Activated CD4-positive, alpha-beta T cell treated with anti-CD3 and anti-CD28 coated beads, Interleukin-2, amount 50 U/mL, for 48 hours (primary cell): ENCODE measurements around the gene CTXN3.

Source experiments
- DNase-seq, 2 experiments: peaks; one replicate each; pipeline ENCODE4 v3.0.0-alpha.2; 2020

CTXN3 gene

DNA sequence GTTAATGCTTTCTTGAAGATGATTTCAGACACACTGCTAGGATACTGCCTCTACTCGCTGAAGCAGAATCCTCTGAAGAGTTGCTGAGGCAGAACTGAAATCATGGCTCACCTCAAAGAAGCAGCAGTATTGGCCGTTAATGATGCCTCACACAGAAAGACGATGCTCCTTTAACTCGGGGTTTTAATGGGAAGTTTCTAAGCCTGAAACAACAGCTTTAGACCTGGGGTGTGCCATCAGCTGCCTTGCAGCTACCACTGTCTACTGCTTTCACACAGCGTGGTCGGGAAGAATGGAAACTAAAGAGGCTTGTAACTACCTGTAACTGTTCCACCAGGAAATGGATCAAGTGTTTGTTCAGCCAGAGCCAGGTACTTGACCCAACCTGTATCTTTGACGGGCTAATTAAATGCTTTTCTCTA, at the start of gene CTXN3:
Gene CTXN3, plus strand, starts transcription at position 65 of the 422 bp plus-strand sequence. CDS start 8,440 bp downstream, outside the sequence.
- no peak for DNase-seq

DNA sequence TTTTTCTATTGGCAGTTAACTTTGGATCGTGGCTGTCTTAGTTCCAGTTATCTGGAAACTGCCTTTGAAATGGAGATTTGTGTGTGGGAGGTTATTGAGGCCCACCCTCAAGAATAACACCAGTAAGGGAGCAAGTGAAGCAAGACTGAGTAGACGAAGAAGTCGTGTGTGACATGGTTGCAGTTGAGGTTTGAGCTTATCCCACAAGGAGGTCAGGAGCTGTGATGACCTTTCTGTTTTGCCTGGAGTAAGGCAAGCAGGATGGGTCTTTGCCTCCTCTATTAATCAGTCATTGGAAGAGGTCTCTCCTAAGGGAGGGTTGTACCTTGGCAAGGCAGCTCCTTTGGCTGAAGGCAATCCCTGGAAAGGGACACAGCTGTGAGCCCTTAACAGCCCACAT, 49.6 kb upstream of the CTXN3 start:
- no peak for DNase-seq

DNA sequence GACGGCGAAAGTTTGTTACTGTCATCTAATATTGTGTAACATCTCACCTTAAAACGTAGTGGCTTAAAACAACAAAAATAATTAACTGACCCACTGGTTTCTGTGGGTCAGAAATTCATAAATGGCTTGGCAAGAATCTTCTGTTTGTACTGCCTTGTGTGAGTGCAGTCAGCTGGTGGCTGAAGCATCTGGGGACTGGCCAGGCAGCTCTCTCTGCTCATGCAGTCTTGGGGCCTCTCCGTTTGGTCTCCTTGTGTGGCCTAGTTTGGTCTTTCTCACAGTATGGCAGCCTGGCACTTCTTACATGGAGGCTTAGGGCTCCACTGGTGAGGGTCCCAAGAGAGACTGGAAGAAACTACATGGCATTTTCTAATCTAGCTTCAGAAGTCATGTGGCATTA, 49.0 kb upstream of the CTXN3 start:
- no peak for DNase-seq

DNA sequence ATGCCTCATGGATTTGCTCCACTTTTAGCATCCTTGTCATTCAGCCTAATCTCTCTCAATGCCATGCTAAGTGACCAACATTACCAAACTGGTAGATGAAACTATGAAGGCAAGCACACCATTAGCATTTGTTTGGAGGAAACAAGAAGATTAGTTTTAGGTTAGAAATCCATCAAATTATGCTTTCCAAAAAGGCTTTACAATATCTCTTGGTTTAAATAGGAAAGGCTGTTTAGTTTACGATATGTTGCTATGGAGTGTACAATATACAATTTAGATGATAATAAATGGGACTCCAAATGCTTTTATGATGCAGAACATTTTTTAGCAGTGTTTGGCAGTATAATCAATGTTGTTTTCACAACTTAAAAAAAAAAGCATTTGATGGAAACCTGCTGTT, 47.8 kb upstream of the CTXN3 start:
- DNase-seq, result no peak

DNA sequence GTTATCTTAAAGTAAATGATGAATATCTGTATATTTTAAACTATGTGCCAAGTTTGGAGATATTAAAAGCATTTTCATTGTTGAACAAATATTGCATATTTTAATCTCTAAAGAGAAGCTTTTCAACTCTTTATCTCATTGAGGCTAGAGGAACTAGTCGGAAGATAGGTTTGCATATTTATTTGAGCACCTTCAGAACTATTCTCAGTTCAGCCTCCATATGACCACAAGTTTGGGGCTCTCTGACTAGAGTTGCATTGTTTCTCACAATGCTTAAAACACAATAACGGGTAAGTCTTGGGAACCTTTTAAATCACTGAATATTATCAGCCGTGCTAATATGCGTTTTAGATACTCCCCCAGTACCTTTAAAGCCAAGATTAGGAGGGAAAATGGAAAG, 47.3 kb upstream of the CTXN3 start:
- no peak for DNase-seq

DNA sequence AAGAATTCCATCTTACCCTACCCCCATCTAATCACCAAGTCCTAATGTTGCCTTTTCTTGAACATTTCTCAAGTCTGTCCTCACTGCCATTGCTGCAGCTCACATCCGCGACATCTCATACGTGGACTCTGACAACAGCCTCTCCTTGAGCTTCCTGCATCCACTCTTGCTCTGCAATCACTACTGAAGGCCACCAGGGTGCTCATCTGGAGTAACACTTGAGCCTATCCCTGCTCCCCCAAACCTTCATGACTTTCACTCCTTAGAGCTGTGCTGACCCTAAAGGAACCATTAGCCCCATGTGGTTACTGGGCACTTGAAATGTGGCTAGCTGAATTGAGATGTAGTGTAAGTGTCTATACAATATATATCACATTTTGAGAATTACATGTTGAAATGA, 46.4 kb upstream of the CTXN3 start:
- DNase-seq, result no peak

DNA sequence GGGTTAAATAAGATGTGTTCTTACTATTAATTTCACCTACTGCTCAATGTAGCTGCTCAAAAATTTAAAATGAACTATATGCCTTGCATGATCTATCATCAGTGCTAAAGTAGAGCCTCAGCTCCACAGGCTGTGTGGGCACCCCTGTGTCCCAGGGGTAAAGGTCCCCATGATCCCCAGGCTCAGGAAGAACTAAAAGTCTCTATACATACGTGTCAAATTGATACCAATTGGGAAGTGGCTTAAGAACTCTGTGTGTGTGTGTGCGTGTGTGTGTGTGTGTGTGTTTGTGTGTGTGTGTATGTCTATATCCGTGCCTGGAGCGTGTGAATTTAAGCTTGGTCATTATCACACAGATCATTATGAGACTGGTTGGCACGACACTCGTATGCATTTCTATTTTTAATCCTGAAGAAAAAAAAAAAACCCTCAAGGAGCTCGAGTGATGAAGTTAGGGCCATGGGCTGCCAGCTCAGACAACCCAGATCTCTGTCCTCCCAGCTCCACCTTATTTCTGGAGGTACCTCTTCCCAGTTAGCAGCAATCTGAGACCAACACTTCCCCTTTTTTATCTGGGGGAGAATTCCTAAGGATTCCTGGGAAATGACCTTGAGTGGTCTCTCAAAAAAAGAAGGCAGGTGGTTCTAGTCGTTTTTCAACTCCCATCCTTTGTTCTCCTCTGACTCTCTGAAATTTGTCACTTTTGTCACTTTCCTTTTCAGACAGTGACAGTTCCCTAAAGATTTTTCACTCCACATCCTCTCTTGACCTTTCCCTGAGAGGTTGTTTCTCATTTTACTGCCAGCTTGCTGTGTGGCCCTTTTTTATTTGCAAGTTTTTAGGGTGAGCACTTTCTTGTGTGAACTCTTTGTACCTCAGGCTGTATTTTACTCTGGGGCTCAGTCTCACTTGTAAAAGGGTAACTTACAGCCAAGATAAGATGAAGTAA, 45.7 kb upstream of the CTXN3 start:
- no peak for DNase-seq

DNA sequence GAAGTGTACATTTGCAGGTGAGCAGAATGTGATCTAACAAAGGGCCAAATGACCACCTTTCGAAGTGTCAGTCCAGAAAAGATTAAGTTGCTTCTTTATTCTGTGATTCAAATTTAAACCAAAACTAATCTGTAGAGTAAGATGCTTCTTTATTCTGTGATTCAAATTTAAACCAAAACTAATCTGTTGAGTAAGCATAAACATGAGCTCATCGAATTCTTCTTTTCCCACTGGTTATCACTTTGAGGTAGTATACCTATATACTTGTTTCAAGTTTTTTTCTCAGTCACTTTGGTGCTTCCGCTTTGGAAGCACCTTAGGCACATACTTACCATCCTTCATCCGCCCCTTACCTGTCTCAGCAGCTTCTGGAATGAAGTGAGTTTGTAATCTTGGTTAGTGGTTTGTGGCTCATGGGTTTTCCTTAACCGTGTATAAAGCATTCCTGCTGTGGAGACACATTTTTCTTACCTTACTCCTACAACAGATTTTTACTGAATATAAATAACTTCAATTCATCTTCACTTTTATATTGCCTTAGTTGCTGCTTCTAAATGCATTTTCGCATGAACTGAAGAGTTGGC, 40.7 kb upstream of the CTXN3 start:
- no peak for DNase-seq

DNA sequence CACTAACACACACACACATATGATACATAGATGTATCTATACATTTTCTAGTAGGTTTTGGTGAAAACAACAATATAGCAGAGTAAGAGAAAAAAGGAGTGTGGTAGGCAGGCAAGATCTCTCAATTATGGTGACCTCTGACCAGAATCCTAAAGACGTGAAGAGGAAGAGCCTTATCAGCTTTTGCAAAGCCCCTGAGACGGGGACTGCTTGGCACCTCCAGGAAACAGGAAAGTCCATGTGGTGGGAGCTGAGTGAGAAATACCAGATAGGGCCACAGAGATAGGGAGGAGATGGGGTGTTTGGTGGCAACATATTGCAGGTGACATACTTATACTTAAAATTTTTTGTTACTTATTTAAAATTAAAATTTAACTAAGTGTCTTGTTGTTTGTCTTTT, 39.9 kb upstream of the CTXN3 start:
- no peak for DNase-seq

DNA sequence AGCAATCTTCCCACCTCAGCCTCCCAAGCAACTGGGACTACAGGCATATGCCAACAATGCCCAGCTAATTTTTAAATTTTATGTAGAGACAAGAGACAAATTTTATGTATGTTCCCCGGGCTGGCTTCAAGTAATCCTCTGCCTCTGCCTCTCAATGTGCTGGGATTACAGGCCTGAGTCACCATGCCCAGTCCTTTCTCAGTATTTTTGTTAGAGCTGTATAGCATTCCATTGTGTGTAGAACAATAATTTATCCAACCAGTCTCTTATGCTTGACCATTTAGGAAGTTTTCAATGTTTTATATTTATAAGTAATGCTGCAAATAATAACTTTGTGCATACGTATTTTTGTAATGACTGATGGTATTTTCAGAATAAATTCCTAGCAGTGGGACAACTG, 38.9 kb upstream of the CTXN3 start:
- DNase-seq, result no peak

DNA sequence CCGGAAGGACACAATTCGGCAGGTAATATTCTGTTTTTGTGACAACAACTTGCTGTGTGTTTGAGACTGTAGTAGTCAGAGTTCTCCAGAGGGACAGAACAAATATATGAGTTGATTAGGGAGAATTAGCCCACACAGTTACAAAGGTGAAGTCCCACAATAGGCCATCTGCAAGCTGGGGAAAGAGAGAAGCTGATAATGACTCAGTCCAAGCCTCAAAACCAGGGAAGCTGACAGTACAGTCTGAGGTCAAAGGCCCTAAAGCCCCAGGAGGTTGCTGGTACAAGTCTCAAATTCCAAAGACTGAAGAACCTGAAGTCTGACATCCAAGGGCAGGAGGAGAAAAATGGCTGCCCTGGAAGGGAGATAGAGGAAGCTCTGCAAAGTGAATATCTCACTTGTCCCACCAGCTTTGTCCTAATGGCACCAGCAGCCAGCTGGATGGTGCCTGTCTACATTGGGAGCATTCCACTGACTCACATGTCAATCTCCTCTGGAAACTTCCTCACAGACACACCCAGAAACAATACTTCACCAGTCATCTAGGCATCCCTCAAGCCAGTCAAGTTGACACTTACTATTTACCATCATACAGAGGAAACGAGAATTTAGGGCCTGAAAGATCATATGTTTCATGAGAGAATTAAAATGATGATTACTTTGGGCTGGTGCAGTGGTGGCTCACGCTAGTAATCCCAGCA, 36.3 kb upstream of the CTXN3 start:
- DNase-seq, result no peak

DNA sequence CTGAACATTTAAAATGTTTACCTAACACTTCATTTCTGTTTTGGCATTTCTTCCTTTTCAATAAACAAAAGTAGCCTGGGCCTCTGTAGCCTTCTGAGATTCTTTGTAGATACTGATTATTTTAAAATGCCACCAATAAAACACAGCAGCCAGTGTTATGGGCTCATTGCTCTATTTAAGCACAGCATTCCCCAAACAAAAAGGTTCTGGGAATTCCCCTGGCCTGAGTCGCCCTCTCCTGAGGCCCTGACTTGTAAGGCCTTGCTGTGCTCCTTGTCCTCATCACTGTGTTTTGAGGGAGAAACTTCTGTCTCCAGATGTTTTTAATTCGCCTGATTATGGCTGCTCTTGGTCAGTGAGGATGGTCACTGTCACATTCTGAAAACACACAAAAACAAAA, 33.0 kb upstream of the CTXN3 start:
- DNase-seq, result no peak

DNA sequence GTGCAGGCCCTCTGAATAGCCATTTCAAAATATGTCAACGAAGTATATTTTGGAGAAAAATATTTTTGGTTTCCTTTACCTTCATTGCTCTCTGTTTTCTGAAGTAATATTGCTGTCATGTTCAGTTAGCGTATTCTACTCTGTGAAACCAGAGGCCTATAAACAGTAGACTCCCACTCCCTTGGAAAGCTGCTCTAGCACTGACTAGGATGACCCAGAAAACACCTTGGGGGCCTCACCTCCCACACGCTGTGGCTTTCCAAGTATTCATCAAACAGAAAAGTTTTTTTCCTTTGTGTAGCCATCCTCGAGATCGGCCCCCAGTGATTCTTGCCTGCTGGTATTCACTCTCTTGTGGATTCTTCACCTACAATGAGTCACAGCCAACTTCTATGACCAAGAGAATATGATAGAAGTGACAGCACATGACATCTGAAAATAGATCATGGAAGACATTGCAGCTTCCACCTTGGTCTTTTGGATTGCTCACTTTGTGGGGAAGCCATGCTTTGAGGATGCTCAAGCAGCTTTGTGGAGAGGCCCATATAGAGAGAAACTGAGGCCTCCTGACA, 28.9 kb upstream of the CTXN3 start:
- no peak for DNase-seq

DNA sequence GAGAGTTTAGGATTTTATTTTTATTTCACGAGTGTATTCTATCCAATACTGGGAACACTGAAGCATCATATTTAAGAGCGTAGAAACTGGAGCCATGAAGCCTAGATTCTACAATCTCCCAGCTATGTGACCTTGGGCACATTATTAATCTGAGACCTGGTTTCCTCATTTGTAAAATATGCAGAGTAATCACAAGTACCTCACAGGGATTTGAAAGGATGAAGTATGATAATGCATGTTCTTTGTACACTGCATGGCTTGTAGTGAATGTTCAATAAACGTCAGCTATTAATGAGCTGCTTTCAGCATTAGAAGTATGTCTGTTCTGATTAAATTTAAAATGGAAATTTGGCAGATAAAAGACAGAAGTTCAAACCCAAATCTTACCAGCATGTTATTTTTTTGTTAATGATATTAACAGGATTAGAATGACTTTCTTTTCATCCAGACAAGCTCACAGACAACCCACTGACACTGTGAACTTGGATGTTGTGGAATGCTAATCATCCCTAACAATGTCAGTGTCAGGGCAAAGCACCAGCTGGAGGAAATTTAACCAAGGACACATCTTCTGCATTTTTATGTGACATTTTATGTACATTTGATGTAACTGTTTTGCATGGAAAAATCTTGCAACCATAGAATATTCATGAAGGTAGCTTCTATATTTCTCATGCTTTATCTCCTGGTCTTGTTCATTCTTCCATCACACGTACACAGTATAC, 27.1 kb upstream of the CTXN3 start:
- no peak for DNase-seq

DNA sequence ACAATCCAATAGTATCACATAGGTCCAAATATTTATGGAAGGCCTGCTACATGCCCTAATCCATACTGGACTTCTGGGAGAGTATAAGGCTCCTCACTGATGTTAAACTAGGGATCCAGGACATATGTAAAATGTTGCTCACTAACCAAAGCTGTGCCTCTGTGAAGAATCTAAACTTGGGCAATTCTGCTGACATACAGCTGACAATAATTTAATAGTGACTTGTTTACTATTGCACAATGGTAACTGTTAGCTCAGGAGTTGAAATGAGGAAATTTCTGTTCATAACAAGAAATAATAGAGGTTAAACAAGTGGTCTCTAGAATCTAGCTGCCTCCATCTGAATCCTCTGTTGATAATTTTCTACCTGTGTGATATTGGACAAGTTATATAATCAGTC, 14.9 kb upstream of the CTXN3 start:
- no peak for DNase-seq

DNA sequence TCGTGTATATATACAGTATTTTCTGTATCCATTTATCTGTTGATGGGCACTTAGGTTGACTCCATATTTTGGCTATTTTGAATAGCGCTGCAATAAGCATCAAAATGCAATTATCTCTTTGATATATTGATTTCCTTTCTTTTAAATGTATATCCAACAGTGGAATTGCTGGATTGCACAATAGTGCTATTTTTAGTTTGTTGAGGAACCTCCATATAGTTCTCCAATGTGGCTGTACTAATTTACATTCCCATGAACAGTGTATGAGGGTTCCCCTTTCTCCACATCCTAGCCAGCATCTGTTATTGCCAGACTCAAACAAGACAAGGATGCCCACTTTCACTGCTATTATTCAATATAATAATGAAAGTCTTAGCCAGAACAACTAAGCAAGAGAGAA, 9.1 kb upstream of the CTXN3 start:
- no peak for DNase-seq

DNA sequence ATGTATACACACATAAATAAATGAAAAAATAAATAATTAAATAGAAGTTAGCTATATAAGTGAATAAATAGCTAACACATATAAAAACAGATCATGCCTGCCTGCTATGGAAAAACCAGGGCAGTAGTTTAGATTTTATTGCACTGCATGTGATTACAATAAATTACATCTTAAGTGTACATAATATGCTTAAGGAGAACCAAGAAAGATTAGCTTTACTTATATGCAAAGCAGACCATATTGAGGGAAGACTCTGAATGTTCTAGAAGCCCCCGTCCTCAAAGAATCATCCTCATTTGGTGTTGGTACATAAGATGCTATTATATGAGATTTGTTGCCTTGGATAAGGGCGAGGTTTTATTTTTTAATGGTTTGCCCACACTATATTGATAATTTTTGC, 5.9 kb upstream of the CTXN3 start:
- DNase-seq, result no peak

DNA sequence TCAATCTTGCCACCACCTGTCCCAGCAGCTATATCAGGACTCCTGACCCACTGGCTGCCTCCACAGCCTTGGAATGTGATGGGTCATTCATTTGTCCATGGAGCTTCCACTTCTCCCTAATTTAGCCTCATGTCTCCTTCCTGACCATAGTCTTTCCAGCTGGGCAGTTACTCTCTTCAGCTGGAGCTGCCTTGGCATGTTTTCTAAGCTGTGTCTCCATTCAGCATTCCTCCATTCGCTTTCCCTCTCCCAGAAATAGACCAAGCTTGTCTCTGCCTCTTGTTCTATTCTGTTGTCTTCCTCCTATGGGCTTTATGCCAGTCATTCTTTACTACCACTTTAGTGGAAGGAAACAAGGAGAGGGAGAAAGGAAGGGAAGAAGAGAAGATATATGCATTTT, 5.3 kb upstream of the CTXN3 start:
- no peak for DNase-seq

DNA sequence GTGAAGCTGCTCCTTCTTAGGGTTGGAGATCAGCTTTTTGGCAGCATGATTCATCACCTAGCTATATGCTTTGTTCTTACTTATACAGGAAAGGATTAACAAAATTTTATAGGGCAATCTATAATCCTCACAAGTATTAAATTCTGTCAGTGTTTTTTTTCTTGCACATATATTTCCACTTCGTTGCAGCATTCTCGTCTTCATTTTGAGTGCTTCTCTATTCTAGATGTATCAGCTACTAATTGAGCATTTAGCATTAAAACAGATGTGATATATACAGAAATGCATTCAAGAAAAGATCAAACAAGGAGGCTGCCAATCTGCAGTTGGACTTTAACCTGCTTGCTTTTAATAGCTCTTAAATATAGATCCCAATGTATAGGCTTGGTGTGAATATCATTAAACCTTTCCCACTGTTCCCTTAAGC, 3.6 kb upstream of the CTXN3 start:
- no peak for DNase-seq

DNA sequence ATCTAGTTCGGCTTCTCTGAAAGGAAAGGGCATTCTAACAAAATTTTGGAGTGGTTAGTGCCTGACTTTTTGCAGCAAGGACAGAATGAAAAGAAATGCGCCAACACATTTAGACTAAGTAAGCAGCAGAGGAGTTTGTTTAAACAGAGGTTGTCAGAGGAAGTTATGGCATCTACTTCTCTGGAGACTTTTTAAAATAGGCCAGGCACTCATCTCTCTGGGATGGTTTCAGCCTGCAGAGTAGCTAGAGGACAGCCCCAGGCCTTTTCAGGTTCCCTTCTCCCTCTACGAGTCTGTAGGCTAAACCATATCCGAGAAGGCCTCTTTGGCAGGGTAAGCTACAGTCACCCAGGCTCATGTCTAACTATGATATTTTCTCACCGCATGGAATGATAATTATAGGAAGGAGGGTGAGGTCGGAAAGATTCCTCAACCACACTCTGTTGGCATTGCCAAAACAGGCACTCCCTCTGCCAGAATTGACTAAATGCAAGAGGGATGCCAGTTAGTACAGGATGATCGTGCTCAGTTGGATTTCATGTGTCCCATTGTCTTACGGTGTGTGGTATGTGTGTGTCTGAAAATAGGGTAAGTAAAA, 1.4 kb upstream of the CTXN3 start:
- DNase-seq, result no peak

DNA sequence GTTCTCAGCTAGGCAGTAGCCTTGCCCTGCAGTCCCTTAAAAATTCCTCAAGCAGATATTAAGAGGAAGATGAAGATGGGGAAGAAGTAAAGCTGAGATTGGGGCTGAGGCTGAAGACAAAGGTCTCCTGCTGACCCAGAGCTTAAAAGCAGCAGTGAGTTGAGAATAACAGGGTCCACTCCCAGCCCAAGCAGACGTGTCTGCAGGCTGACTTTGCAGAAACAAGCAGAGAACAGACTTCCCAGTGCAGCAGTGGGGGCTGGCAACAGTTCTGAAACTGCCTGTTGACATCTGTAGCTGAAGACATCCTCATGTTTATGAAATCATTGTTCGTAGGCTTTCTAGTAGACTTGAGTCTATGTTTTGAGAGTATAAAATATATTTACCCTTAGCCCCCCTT, 1.1 kb downstream of the CTXN3 start:
- no peak for DNase-seq

DNA sequence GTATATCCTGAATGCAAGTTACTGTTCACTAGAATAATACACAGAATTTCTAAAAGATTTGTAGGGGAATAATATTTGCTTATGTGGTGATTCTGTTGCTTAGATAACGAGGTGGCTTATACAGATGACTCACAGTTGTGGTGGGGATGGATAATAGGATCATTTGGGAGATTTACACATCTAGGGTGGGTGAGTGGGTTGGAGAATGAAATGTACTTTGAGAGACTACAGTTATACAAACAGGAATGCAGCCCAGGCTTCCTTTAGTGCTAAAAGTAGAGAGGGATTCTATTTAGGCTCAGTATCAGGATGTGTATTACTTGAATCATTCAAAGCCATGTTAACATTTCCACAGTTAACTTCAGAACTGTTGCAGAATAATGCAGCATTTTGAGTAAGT, 1.8 kb downstream of the CTXN3 start:
- DNase-seq, result no peak
